Endothelial cell of umbilical vein (primary cell): ENCODE results near the gene FAM111B.
"Not testable (repeated sequence)": the region's sequence is repeated elsewhere in the genome, so short reads cannot be mapped to it uniquely, and the experiment has no call there.

Experiments used
- EZH2 ChIP-seq: IDR thresholded peaks from 2 replicates; pipeline ENCODE4 v1.6.1; 2012; ENCODE audit warnings: borderline replicate concordance, low read depth, mild to moderate bottlenecking, moderate library complexity, low read length, inconsistent platforms; ENCODE audit not compliant: severe bottlenecking
- JUN ChIP-seq: IDR thresholded peaks from 2 replicates; pipeline ENCODE4 v1.6.1; 2011; ENCODE audit warnings: borderline replicate concordance, low read depth; ENCODE audit not compliant: insufficient read length, insufficient read depth
- POLR2A ChIP-seq: IDR thresholded peaks from 2 replicates; pipeline ENCODE4 v1.6.1; 2012; ENCODE audit warnings: low read depth, mild to moderate bottlenecking, control low read depth, low read length
- TF ChIP-seq, protein P1 (sequence below), 2 donors: IDR thresholded peaks; 1 replicate in 1 of 2; 2 replicates in 1 of 2; pipeline ENCODE4 v1.5.1; 2011; ENCODE audit warnings: low read length in 2 of 2, mild to moderate bottlenecking in 2 of 2, moderate library complexity in 2 of 2, control low read depth in 1 of 2, inconsistent platforms in 1 of 2, low read depth in 1 of 2; ENCODE audit not compliant: insufficient read depth in 1 of 2; ENCODE audit errors: extremely low read depth in 1 of 2

DNA sequence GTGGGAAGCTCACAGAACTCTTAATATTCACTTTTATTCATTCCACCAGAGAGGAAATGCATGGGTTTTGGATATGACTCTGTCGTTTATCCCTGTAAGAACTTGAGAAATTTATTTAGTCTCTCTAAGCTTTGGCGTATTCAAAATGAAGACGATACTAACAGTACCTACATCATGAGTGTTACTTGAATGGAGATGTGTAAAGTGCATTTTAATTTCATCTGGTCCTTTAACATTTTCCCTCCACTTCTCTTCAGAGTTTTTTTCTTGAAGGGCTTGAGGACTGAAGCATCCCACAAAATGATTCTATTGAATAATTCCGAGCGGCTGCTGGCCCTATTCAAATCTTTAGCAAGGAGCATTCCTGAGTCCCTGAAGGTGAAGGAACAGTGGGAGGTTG lies 21.0 kb upstream of the FAM111B start, which contains the start of gene GLYATL1B:
- not testable (repeated sequence) for TF ChIP-seq JUN, EZH2, POLR2A
- TF ChIP-seq, protein P1, sequence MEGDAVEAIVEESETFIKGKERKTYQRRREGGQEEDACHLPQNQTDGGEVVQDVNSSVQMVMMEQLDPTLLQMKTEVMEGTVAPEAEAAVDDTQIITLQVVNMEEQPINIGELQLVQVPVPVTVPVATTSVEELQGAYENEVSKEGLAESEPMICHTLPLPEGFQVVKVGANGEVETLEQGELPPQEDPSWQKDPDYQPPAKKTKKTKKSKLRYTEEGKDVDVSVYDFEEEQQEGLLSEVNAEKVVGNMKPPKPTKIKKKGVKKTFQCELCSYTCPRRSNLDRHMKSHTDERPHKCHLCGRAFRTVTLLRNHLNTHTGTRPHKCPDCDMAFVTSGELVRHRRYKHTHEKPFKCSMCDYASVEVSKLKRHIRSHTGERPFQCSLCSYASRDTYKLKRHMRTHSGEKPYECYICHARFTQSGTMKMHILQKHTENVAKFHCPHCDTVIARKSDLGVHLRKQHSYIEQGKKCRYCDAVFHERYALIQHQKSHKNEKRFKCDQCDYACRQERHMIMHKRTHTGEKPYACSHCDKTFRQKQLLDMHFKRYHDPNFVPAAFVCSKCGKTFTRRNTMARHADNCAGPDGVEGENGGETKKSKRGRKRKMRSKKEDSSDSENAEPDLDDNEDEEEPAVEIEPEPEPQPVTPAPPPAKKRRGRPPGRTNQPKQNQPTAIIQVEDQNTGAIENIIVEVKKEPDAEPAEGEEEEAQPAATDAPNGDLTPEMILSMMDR (IDR thresholded peaks at IDR 0.05; ENCODE audit: extremely low read depth in 1 of 2, insufficient read depth in 1 of 2, low read depth in 1 of 2, low read length in 2 of 2) = not testable (repeated sequence)
